OCI-LY7 (cell line): ENCODE measurements around the gene RGS19.

ENCODE experiments used
- CTCF ChIP-seq: fragments of 200-600 bp; sonication (generic); conservative IDR thresholded peaks from 2 replicates; pipeline ENCODE4 v1.5.1; 2014; ENCODE audit warnings: mild to moderate bottlenecking, antibody characterized with exemption, low read length, moderate library complexity, mixed read lengths
- EZH2phosphoT487 ChIP-seq: fragments of 200-600 bp; sonication (generic); IDR thresholded peaks from 2 replicates; pipeline ENCODE4 v1.6.1; 2018; ENCODE audit warnings: low read depth, borderline replicate concordance, mild to moderate bottlenecking, mixed run types, antibody characterized with exemption, low read length, moderate library complexity, mixed read lengths

GRCh38 chr20:64063389-64064144 is 15.8 kb downstream of the RGS19 start:
- no peak for TF ChIP-seq EZH2phosphoT487
- TF ChIP-seq CTCF, result no peak
